HUES64 (cell line): ENCODE results near the gene PF4V1.
"Not testable (repeated sequence)": the region's sequence is repeated elsewhere in the genome, so short reads cannot be mapped to it uniquely, and the experiment has no call there.

Experiments used
- H3K27ac ChIP-seq: 2 replicates; pipeline ENCODE4 v1.7.0; 2013; ENCODE audit warnings: low read depth, low read length, inconsistent platforms
- H3K27me3 ChIP-seq: 2 replicates; pipeline ENCODE4 v1.6.1; 2013; ENCODE audit warnings: mild to moderate bottlenecking, low read length; ENCODE audit not compliant: insufficient read depth
- H3K36me3 ChIP-seq: 2 replicates; pipeline ENCODE4 v1.6.1; 2013; ENCODE audit warnings: mild to moderate bottlenecking, low read length; ENCODE audit not compliant: insufficient read depth
- H3K4me1 ChIP-seq: 2 replicates; pipeline ENCODE4 v1.6.1; 2013; ENCODE audit warnings: mild to moderate bottlenecking, low read length, moderate library complexity; ENCODE audit not compliant: insufficient read depth
- H3K4me3 ChIP-seq: 2 replicates; pipeline ENCODE4 v1.5.1; 2013; ENCODE audit warnings: mild to moderate bottlenecking, low read length, moderate library complexity
- H3K9ac ChIP-seq: 2 replicates; pipeline ENCODE4 v1.6.1; 2013; ENCODE audit warnings: mild to moderate bottlenecking, low read depth, low read length
- H3K9me3 ChIP-seq: 2 replicates; pipeline ENCODE4 v1.6.1; 2013; ENCODE audit warnings: low read depth, low read length; ENCODE audit not compliant: insufficient read depth
- WGBS: fragments of 150-250, 120-280 bp; methylation state at CpG from one replicate; pipeline ENCODE4 v1.1.7; 2013; ENCODE audit warnings: missing lambda C conversion rate; 5-methylcytosine and 5-hydroxymethylcytosine counted together

Gene PF4V1

DNA sequence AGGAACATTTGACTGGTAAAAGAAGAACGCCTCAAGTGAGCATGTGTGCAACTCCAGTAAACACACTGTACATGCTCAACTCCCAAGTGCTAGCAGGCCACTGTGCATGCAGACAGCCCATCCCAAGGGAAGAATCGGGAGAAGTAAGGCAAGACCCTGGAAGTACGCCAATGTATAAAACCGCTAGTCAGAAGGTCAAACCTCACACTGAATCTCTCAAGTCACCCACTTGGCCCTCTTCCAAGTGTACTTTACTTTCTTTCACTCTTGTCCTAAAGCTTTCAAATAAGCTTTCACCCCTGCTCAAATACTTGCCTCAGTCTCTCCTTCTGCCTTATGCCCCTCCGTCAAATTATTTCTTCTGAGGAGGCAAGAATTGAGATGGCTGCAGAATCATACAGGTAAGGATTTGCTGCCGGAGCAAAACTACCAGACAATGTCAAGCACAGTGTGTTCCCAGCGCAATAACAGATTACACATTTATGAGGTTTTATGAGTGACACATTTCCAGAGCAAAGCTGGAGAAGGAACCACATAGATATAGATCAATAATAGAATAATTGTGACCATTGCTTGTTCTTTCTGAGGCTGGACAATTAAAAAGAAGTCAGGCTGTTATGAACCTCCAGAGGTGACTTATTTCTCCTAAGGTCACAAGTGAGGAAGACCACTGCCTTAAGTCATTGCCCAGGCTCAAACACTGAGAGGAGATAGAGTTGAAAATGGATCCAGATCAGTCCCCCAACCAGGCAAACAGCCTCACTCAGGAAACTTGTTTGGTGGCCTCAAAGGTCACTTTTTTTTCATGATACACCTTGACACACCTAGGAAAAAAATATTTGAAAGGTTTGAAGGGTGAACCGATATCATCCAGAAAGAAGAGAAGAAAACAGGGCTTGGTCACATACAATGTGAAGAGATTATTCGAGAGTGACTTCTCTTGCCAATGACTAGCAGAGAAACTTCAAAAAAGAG, 42.4 kb downstream of the PF4V1 start:
- no peak overlapping the region for H3K9ac ChIP-seq
- H3K36me3 ChIP-seq: no peaks in the 10 kb centered on the region
- H3K4me1 ChIP-seq: no peaks in the 10 kb centered on the region
- H3K9me3 ChIP-seq: no peaks in the 10 kb centered on the region
- 94% methylated on average over 9 of the region's 9 CpGs for WGBS
- H3K27me3 ChIP-seq: no peaks in the 10 kb centered on the region
- H3K4me3 ChIP-seq: no peak overlapping the region
- H3K27ac ChIP-seq: no peak overlapping the region

- H3K27ac ChIP-seq: no peak overlapping the region
- H3K4me3 ChIP-seq: no peak overlapping the region
- no peaks in the 10 kb centered on the region for H3K4me1 ChIP-seq
- H3K36me3 ChIP-seq: no peaks in the 10 kb centered on the region
- no CpG with 5 or more reads among the region's 2 CpGs for WGBS
- no peaks in the 10 kb centered on the region for H3K9me3 ChIP-seq
- no peaks in the 10 kb centered on the region for H3K27me3 ChIP-seq
- H3K9ac ChIP-seq: no peak overlapping the region
Observed at GRCh38 chr4:73896416-73896815, 43.3 kb downstream of the PF4V1 start.

GRCh38 chr4:73897380-73898136, 44.5 kb downstream of the PF4V1 start:
- Histone ChIP-seq H3K27ac (no peak overlapping the region), H3K9me3 (no peaks in the 10 kb centered on the region), H3K4me3 (no peak overlapping the region), H3K36me3 (no peaks in the 10 kb centered on the region), H3K4me1 (no peaks in the 10 kb centered on the region), H3K9ac (no peak overlapping the region), H3K27me3 (no peaks in the 10 kb centered on the region)
- 100% methylated on average over 2 of the region's 4 CpGs for WGBS

DNA sequence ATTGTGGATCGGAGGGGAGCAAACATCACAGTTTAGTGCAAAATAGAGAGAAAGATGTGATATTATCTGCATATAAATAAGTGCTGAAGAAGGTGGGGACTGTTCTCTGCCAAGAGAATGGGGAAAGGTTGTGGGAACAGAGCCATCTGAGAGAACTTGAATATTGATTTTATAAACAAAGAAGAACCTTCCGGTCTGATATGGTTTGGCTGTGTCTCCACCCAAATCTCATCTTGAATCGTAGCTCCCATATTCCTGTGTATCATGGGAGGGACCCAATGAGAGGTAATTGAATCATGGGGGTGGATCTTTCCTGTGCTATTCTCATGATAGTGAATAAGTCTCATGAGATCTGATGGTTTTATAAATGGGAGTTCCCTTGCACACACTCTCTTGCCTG, 46.2 kb downstream of the PF4V1 start:
- H3K36me3 ChIP-seq, H3K4me1 ChIP-seq, H3K27me3 ChIP-seq, H3K4me3 ChIP-seq, H3K9ac ChIP-seq, H3K9me3 ChIP-seq, H3K27ac ChIP-seq: not testable (repeated sequence)
- 96% methylated on average over 3 of the region's 3 CpGs for WGBS

DNA sequence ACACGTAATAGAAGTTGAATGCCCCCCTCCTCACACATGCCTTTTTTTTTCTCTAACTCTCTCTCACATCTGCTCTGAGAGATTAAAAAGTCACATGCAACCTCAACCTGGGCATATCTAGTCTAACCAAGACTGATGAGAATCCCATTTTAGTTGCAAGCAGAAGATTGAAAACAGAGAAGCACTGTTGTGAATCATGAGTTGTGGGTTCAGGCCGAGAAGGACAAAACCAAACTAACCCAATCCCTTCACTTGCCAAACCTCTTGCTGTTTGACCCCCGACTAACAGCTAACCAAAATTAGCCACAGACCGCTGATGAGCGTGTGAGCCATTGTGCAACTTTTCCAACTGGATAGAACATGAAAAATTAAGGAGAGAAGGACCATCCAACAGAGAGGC, 47.9 kb downstream of the PF4V1 start:
- Histone ChIP-seq H3K27ac (no peak overlapping the region), H3K9me3 (no peaks in the 10 kb centered on the region), H3K4me3 (no peak overlapping the region), H3K36me3 (no peaks in the 10 kb centered on the region), H3K27me3 (no peaks in the 10 kb centered on the region), H3K4me1 (no peaks in the 10 kb centered on the region), H3K9ac (no peak overlapping the region)
- WGBS: 92% methylated on average over 5 of the region's 5 CpGs

GRCh38 chr4:73902038-73902637, 49.0 kb downstream of the PF4V1 start:
- 95% methylated on average over 1 of the region's 1 CpG for WGBS
- Histone ChIP-seq H3K9me3 (no peaks in the 10 kb centered on the region), H3K9ac (no peak overlapping the region), H3K27me3 (no peaks in the 10 kb centered on the region), H3K4me1 (no peaks in the 10 kb centered on the region), H3K4me3 (no peak overlapping the region), H3K36me3 (no peaks in the 10 kb centered on the region), H3K27ac (no peak overlapping the region)

DNA sequence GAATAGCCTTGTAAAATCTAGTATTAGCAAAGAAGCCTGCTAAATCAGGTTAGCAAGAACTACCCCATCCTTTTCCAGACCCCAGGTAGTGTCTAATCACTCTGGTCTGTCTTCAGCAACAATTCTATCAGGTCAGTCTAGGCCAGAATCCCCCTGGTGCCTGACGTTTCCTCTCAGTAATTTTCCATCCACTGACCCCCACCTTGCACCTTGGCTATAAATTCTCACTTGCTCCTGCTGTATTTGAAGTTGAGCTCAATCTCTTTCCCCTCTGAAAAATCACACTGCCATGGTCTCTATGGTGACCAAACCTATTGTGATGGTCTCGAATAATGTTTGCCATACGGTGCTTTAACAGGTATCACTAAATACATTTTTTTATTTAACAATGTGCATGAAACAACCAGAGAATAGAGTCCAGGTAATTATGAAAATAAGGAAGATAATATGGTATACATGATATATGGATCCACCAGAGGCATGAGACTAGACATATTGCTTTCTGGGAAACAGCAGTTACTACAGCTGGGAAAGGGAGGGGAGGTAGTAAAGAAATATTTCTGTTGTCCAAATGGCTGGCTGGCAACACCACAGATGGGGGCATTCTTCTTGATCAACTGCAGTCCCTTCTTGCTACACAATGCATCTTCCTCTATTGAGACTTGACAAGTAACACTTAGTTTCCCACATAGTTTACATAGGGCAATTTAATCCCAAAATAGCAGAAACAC, 49.9 kb downstream of the PF4V1 start:
- no peak overlapping the region for H3K27ac ChIP-seq

More for the DNA sequence above, 49.9 kb downstream of the PF4V1 start:
- H3K9me3 ChIP-seq: no peaks in the 10 kb centered on the region
- H3K4me1 ChIP-seq: no peaks in the 10 kb centered on the region
- no peak overlapping the region for H3K9ac ChIP-seq
- 89% methylated on average over 3 of the region's 3 CpGs for WGBS
- no peaks in the 10 kb centered on the region for H3K27me3 ChIP-seq
- no peak overlapping the region for H3K4me3 ChIP-seq
- no peaks in the 10 kb centered on the region for H3K36me3 ChIP-seq
